ENCODE results near the gene NRBF2. TPM values are rescaled to one million over a fixed set of nuclear protein-coding genes. Genes with fewer than 3 reads are reported as not detected.

NRBF2 gene
- total and polyA plus RNA-seq, 2 of the 4 experiments (the other 2 are of a cell fraction), result 19.9 to 20.6 TPM

DNA sequence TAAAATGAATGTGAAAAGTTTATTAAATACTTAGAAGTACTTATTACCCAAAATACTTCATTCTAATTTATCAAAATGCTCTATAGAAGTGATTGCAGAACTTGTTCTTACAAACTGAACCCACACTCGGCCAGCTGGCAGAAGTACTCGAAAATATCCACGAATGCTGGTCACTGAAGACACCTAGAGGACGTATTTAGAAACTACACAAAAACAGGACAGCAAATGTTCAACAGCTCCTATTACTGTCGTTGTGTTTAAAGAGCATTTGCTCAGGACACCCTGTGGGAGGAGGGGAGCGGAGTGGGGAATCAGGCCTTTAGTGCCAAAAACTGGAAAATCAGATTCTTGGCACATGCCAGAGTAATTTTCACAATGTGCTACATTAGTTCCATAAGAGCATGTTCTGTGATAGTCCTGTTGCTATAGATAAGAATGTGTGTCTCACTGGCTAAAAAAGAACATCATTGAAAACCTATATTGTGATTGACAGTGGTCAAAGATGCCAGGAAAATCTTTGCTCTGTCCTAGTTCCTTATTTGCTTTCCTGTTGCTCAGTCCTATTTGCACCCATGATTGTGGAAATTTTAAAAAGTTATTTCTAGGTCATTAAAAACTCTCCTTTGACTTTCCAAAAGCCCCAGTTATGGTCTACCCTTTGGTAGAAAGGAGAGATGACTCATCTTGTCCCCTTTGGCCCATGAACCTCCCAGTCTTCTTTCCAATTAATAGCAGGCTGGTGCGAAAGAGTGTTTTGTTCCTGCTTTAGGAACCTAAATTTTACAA, 49.0 kb upstream of the NRBF2 start:
- no peaks in the 10 kb centered on the region for H4K20me1 ChIP-seq (ENCODE audit: insufficient read depth, low read length)
- H3K9me1 ChIP-seq (ENCODE audit: insufficient read depth, low read length), result no peaks in the 10 kb centered on the region
- peak; percentile 77 for DNase-seq
- H3K27me3 ChIP-seq (ENCODE audit: control insufficient read depth, insufficient read depth, low read length), result no peaks in the 10 kb centered on the region; the same call in 1 of the 2 replicates
- H3K27ac ChIP-seq (ENCODE audit: insufficient read depth, low read length), result no peak overlapping the region
- no peak overlapping the region for H3K18ac ChIP-seq (ENCODE audit: low read depth, low read length)
- POLR2A ChIA-PET (ENCODE audit: unreplicated experiment), result no interaction called here
- 0 out of 2 replicates have a peak overlapping the region, but pooled peaks have one; percentile 27 for H3K4me2 ChIP-seq (ENCODE audit: low read depth, low read length)
- no peak overlapping the region for H2AK9ac ChIP-seq (replicated peaks; ENCODE audit: low read depth, low read length, poor library complexity)
- H2BK120ac ChIP-seq (ENCODE audit: low read depth, low read length), result no peak overlapping the region
- H2AFZ ChIP-seq (replicated peaks; ENCODE audit: low read length, poor library complexity), result no peak overlapping the region
- no peak for TF ChIP-seq MAFK (IDR thresholded peaks at IDR 0.05; ENCODE audit: low read depth, low read length)
- no peak for TF ChIP-seq MAZ (IDR thresholded peaks at IDR 0.05; ENCODE audit: borderline replicate concordance, low read depth, low read length)
- no peak for TF ChIP-seq RCOR1 (IDR thresholded peaks at IDR 0.05; ENCODE audit: insufficient replicate concordance, low read length)
- TF ChIP-seq POLR2A (IDR thresholded peaks at IDR 0.05; ENCODE audit: low read depth, low read length), result no peak
- peak; percentile 74 for TF ChIP-seq SMC3 (IDR thresholded peaks at IDR 0.05; ENCODE audit: low read depth, low read length)
- peak; percentile 81 for TF ChIP-seq RAD21 (IDR thresholded peaks at IDR 0.05; ENCODE audit: low read length)
- TF ChIP-seq, protein P1, sequence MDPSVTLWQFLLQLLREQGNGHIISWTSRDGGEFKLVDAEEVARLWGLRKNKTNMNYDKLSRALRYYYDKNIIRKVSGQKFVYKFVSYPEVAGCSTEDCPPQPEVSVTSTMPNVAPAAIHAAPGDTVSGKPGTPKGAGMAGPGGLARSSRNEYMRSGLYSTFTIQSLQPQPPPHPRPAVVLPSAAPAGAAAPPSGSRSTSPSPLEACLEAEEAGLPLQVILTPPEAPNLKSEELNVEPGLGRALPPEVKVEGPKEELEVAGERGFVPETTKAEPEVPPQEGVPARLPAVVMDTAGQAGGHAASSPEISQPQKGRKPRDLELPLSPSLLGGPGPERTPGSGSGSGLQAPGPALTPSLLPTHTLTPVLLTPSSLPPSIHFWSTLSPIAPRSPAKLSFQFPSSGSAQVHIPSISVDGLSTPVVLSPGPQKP (IDR thresholded peaks at IDR 0.05; ENCODE audit: borderline replicate concordance, low read depth, low read length), result no peak
- TF ChIP-seq MXI1 (IDR thresholded peaks at IDR 0.05; ENCODE audit: borderline replicate concordance, low read depth, low read length), result no peak
- no peak for TF ChIP-seq RFX5 (IDR thresholded peaks at IDR 0.05; ENCODE audit: low read depth, low read length)
- peak; percentile 74 for TF ChIP-seq CTCF (conservative IDR thresholded peaks at IDR 0.05; ENCODE audit: low read depth, low read length)
- TF ChIP-seq BHLHE40 (IDR thresholded peaks at IDR 0.05; ENCODE audit: low read depth, low read length), result no peak
- TF ChIP-seq NFE2L2 (IDR thresholded peaks at IDR 0.05; ENCODE audit: low read depth, low read length), result no peak
- no peak for TF ChIP-seq FOS (IDR thresholded peaks at IDR 0.05; ENCODE audit: low read depth, low read length)
- no peak overlapping the region for H4K91ac ChIP-seq (ENCODE audit: insufficient read depth, low read depth, low read length)
- H4K8ac ChIP-seq (ENCODE audit: low read depth in 2 of 2, low read length in 2 of 2), result no peak overlapping the region
- ATAC-seq (ENCODE audit: low read depth), result peak; percentile 95
- H3K4me3 ChIP-seq (ENCODE audit: insufficient read depth, low read depth, low read length), result no peak overlapping the region
- no peak overlapping the region for H3K4ac ChIP-seq (ENCODE audit: low read depth, low read length)
- no peaks in the 10 kb centered on the region for H3K79me1 ChIP-seq (ENCODE audit: low read depth in 1 of 2, low read length in 2 of 2)
- no peak overlapping the region for H3K23ac ChIP-seq (ENCODE audit: low read depth, low read length)
- in situ Hi-C loops (cut with MboI; ENCODE audit: low sequenced_read_pairs), result loop anchor here (10.0 kb wide), 1 partner anchor 649 kb away; no protein-coding TSS in a partner anchor
- H4K5ac ChIP-seq (ENCODE audit: low read depth, low read length), result no peak overlapping the region
- no TSS peak for BruUV-seq (replicated peaks)
- no peak overlapping the region for H2BK5ac ChIP-seq (ENCODE audit: low read depth, low read length, poor library complexity, severe bottlenecking)
- no peaks in the 10 kb centered on the region; the same call in 1 of the 2 replicates for H3K4me1 ChIP-seq (ENCODE audit: control insufficient read depth, insufficient read depth, low read length)
- H2AK5ac ChIP-seq (ENCODE audit: low read depth, low read length), result no peak overlapping the region
- H2BK15ac ChIP-seq (ENCODE audit: low read depth, low read length), result no peak overlapping the region
- dilution Hi-C loops (cut with HindIII; ENCODE audit: low sequenced_read_pairs, unreplicated experiment), result no loop called here
- H3K9ac ChIP-seq (ENCODE audit: low read depth, low read length), result no peak overlapping the region
- no peak overlapping the region for H3K14ac ChIP-seq (replicated peaks; ENCODE audit: low read depth, low read length)
- intact Hi-C loops (cut with micrococcal nuclease), result loop anchor here (1.0 to 5.0 kb wide), 7 partner anchors 73 to 819 kb away; partner anchors contain the start of gene EGR2
- no peaks in the 10 kb centered on the region for H3K9me3 ChIP-seq (ENCODE audit: control insufficient read depth, insufficient read depth, low read length)
- no peaks in the 10 kb centered on the region for H3K36me3 ChIP-seq (ENCODE audit: control insufficient read depth, insufficient read depth, low read length)
- CTCF ChIA-PET, result interaction anchor here (0.6 to 1.6 kb wide), 8 partner anchors 30 to 490 kb away, joined by 3 to 7 read pairs (median 4); partner anchors contain the start of gene NRBF2
- no CpG with 5 or more reads among the region's 7 CpGs for WGBS, 2 experiments (ENCODE audit: extremely low coverage in 2 of 2, insufficient read length in 1 of 2)
- H2BK20ac ChIP-seq (ENCODE audit: low read depth, low read length), result no peak overlapping the region
- no peak overlapping the region for H3K56ac ChIP-seq (ENCODE audit: extremely low read depth, insufficient read depth, low read length)

Data from IMR-90 (cell line).